Islet precursor cell (in vitro differentiated cells): Measurements from ENCODE around the gene STRN3.
A peak's percentile ranks its signal among the peaks of the same experiment; 100 is the strongest.
"Not testable (repeated sequence)": the region's sequence is repeated elsewhere in the genome, so short reads cannot be mapped to it uniquely, and the experiment has no call there.

Source experiments
- DNase-seq: peaks from one replicate; pipeline ENCODE4 v3.0.0-alpha.2; 2018

Gene STRN3, protein sequence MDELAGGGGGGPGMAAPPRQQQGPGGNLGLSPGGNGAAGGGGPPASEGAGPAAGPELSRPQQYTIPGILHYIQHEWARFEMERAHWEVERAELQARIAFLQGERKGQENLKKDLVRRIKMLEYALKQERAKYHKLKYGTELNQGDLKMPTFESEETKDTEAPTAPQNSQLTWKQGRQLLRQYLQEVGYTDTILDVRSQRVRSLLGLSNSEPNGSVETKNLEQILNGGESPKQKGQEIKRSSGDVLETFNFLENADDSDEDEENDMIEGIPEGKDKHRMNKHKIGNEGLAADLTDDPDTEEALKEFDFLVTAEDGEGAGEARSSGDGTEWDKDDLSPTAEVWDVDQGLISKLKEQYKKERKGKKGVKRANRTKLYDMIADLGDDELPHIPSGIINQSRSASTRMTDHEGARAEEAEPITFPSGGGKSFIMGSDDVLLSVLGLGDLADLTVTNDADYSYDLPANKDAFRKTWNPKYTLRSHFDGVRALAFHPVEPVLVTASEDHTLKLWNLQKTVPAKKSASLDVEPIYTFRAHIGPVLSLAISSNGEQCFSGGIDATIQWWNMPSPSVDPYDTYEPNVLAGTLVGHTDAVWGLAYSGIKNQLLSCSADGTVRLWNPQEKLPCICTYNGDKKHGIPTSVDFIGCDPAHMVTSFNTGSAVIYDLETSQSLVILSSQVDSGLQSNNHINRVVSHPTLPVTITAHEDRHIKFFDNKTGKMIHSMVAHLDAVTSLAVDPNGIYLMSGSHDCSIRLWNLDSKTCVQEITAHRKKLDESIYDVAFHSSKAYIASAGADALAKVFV

DNA sequence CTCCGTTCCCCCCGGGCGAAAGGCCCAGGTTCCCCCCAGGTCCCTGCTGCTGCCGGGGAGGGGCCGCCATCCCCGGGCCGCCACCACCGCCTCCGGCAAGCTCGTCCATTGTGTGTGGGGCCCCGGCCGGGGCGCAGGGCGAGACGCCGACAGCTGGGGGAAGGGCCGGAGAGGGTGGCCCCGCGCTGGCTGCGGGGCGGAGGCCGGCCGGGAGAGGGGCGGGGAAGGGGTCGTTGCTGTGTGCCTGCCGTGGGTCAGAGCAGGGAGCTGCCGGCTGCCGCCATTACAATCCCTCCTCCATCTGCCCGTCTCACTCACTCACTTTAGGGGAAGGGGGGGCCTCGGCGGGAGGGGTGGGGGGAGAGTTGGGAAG is at the start of gene STRN3:
Gene STRN3, minus strand, starts transcription at position 303 of the 373 bp plus-strand sequence. Its CDS starts 194 bp downstream, at position 109.
- DNase-seq, result no peak

DNA sequence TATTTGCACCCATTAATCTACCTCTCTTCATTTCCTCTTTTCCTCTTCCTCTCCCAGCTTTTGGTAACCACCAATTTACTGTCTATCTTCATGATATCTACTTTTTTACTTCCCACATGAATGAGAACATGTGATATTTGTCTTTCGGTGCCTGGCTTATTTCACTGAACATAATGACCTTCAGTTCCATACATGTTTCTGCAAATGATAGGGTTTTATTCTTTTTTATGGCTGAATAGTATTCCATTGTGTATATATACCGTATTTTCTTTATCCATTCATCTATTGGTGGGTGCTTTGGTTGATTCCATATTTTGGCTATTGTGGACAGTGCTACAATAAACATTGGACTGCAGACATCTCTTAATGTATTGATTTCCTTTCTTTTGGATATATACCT is 49.0 kb upstream of the STRN3 start:
- DNase-seq, result no peak

DNA sequence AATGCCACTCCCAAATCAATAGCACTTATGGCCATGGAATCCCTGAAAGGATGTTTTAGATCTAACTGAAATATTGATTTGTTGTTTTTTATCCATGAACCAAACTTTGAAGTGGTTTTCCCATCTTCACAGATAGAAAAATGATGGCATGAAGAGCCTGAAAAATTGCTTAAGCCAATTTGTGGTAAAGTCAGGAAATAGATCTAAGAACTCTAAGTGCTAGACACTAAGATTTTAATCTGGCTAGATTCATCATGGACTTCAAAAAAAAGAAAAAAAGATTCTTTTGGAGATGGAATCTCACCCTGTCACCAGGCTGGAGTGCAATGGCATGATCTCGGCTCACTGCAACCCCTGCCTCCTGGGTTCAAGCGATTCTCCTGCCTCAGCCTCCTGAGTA is 45.0 kb upstream of the STRN3 start:
- no peak for DNase-seq

DNA sequence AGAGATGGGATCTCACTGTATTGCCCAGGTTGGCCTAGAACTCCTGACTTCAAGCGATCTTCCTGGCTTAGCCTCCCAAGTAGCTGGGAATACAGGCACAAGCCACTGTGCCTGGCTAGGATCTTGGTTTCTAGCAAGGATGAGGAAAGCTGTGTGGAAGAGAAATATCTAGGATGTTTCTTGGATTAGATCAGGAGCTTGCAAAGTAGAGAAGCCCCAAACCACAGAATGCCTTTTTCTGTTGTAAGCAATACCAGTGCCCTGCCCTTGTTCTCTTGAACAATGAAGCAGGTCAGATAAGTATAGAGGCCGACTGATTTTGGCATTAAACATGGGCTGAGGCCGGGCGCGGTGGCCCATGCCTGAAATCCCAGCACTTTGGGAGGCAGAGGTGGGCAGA is 44.3 kb upstream of the STRN3 start:
- peak; percentile 76 for DNase-seq

DNA sequence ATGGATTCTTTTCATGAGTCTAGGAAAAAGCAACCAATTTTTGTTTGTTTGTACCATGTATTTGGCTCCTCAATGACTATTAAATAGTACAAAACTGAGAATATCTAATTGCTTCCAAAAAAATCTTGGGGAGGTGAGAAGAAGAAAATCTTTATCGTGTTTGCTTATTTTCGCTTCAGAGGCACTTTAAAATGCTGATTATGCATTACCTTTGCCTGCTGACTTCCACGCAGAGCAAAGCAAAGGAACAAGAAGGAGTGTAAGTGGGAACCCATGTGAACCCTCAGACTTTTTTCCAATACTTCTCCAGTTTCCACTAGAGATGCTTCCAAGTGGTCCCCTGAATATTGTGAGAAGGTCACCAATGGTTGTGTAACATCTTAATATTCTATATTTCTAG is 43.2 kb upstream of the STRN3 start:
- no peak for DNase-seq

DNA sequence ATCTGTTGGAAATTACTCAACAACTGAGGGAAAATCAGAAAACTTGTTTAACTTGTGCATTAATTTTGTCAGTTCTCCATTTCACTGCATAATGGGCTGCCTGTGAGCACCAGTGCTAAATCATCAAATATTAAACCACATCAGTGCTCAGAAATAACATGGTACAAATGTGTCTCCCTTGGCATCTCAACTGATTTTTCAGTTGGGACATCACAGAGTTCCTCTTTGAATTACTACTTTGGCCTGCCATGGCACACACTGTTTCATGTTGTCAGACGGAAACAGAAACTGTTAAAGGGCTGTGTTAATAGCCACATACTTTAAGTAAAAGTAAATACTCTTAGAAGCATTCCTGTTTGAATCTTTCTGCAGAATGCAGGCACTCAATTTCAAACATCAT is 42.1 kb upstream of the STRN3 start:
- no peak for DNase-seq

DNA sequence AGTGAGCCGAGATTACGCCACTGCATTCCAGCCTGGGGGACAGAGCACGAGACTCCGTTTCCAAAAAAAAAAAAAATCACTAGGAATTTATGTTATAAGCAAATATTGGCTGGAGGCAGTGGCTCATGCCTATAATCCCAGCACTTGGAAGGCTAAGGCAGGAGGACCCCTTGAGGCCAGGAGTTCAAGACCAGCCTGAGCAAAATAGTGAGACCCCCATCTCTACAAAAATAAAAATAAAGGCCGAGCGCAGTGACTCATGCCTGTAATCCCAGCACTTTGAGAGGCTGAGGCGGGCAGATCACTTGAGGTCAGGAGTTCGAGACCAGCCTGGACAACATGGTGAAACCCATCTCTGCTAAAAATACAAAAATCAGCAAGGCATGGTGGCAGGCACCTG is 36.7 kb upstream of the STRN3 start:
- not testable (repeated sequence) for DNase-seq

DNA sequence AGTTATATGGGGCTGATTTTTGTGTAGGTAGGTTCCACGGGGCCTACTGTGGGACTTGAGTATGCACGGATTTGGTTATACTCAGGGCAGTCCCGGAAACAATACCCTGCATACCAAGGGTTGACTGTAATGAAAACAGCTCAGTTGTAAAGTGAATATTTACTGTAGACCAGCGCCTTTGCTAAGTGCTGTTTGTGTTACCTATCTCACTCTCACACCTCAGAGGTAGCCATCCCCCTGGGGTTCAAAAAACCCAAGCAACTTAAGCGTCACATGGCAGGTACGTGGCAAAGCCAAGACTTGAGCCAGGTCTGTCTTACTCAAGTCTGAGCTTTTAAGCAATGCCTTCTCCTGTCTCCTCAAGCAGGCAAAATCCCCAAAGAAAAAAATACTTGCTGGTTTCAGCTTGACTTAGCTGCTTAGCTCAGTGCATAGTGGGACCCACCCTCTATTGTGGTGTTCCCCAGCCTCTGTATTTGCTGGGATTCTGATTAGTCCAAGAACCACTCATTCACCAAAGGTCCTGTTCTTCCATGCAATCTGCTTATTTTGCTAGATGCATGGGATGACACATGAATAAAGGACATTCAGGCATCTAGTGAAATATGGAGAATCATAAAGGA is 34.2 kb upstream of the STRN3 start:
- no peak for DNase-seq

DNA sequence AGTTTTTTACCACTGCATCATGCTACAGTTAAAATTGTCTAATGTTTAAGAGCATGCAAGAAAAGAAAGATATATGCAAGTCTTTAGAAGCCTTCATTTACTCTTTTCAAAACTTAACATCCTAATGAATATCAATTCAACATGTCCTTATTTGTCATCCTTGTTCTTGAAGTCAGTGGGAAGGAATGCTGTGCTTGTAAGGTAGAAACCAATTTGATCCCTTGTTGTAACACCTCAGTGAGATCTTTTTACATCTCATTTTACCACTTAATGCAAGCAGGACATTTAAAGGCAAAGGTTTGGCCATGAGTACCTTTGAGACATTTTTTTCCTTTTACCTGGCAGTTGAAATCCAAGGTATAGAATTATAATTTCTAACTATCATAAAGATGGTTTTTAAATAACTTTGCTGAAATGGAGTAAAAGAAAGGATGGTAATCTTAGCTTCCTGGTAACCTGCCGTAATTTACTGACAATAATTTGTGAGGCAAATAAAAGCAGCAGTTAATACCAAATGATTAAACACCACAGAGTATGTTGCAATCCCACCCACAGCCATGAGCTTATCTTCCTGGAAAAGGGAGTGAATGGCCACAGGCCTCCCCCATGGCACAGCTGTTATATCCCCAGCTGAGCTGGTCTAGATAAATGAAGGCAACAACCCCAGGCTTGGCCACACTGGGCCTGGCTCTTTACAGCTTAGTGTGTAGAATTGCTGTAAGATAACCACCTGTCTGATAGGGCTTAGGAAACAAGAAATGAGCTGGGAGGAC is 33.2 kb upstream of the STRN3 start:
- no peak for DNase-seq

DNA sequence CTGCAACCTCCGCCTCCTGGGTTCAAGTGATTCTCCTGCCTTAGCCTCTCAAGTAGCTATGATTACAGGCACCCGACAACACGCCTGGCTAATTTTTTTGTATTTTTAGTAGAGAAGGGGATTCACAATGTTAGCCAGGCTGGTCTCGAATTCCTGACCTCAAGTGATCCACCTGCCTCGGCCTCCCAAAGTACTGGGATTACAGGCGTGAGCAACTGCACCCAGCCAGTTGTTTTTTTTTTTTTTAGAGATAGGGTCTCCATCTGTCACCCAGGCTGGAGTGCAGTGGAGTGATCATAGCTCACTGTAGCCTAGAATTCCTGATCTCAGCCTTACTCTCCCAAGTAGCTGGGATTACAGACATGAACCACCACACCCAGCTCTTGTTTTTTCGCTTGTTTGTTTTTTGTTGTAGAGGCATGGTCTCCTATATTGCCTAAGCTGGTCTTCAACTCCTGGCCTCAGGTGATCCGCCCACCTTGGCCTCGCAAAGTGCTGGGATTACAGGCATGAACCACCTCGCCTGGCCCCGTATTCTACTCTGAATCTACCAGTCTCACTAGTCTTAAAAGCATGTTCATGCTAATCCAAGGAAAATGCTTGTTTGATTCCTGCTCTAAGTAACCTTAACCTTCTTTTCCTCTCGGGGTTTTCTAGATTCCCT is 31.7 kb upstream of the STRN3 start:
- DNase-seq, result no peak

DNA sequence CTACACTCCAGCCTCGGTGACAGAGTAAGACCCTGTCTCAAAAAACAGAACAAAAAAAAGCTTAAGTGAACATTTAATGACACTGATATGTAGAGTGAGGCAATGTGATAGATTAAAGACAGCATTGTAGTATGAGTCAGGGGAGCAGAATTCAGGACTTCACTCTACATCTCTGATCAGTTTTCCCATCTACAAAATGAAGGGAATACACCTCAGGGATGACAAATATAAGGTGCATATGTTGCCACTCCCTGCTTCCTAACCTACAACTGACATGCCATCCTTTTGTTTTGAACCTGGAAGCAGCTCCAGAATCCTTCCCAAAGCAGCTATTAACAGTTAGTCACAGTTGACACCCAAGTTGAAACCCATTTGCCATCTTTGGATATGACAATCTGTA is 30.9 kb upstream of the STRN3 start:
- no peak for DNase-seq

DNA sequence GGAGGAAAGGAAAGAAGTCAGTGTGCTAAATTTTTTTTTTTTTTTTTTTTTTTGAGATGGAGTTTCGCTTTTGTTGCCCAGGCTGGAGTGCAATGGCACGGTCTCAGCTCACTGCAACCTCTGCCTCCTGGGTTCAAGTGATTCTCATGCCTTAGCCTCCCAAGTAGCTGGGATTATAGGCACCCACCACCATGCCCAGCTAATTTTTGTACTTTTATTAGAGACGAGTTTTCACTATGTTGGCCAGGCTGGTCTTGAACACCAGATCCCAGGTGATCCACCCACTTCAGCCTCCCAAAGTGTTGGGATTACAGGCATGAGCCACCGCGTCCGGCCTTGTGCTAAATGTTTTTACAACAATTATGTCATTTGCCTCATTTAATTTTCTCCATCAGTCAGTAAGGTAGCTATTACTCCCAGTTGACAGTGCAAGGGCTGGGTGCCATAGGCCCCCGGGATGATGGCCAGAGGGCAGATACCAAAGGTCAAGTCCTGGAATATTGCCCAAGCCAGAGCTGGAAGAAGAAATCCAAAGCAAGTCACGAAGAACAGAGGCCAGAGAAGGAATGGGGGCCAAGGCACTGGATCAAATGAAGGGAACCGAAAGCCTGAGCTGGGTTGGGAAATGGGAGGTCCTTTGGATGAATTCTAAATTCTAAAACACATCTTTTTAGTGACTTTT is 26.9 kb upstream of the STRN3 start:
- DNase-seq, result not testable (repeated sequence)

DNA sequence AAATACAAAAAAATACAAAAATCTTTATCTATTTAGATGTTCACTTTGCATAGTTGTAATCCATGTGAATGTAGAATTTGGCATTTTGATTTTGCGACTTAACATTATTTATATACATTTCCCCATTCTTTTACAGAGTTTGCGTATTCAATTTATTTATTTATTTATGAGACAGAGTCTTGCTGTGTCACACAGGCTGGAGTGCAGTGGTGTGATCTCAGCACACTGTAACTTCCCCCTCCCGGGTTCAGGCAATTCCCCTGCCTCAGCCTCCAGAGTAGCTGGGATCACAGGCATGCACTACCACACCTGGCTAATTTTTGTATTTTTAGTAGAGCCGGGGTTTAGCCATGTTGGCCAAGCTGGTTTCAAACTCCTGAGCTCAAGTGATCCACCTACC is 25.3 kb upstream of the STRN3 start:
- no peak for DNase-seq

DNA sequence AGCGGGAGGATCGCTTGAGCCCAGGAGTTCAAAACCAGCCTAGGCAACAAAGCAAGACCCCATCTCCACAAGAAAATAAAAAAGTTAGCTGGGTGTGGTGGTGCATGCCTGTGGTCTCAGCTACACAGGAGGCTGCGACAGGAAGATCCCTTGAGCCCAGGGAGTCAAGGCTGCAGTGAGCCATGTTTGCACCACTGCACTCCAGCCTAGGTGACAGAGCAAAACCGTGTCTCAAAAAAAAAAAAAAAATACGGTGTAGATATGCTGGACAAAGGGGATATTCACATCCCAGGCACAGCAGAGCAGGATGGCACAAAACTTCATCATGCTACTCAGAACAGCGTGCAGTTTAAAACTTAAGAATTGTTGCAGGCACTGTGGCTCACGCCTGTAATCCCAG is 24.8 kb upstream of the STRN3 start:
- no peak for DNase-seq

DNA sequence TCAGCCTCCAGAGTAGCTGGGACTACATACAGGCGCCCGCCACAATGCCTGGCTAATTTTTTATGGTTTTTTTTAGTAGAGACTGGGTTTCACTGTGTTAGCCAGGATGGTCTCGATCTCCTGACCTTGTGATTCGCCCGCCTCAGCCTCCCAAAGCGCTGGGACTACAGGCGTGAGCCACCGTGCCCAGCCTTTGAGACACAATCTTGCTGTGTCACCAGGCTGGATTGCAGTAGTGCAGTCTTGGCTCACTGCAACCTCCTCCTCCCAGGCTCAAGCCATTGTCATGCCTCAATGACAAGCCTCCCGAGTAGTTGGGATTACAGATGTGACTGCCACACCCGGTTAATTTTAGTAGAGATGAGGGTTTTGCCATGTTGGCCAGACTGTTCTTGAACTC is 21.3 kb upstream of the STRN3 start:
- no peak for DNase-seq

DNA sequence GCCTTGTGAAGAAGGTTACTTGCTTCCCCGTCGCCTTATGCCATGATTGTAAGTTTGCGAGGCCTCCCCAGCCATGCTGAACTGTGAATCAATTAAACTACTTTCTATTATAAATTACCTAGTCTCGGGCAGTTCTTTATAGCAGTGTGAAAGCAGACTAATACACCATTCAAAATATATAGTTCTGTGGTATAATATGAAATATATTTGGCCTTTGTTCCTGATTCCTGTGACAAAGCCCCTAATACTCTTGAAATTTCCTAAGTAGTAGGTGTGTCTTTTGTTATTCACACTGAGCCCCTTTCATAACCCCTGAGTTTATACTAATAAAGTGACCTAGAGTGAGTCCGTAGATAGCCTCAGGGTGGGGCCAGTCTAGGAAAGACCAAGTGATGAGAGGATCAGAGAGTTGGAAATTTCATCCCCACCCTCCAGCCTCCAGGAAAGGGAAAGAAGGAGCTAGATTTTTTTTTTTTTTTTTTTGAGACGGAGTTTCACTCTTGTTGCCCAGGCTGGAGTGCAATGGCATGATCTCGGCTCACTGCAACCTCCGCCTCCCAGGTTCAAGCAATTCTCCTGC is 19.4 kb upstream of the STRN3 start:
- no peak for DNase-seq

DNA sequence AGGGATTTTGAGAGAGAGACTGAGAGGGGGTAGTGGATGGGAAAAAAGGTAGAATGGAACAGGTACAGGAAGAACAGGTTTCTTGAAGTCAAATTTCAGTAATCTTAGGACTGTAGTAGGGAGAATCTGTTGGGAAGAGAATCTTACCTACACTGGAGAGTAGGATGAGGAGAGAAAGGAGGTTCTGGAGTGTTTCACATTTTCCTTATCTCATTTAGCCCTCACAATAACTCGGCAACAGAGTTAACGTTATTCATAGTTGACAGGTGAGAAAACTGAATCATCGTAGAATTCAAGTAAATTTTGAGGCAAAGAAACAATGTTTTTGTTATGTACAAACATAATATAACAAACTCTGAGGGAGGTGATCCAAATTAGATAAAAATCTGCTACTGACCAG is 17.2 kb upstream of the STRN3 start:
- DNase-seq, result no peak

DNA sequence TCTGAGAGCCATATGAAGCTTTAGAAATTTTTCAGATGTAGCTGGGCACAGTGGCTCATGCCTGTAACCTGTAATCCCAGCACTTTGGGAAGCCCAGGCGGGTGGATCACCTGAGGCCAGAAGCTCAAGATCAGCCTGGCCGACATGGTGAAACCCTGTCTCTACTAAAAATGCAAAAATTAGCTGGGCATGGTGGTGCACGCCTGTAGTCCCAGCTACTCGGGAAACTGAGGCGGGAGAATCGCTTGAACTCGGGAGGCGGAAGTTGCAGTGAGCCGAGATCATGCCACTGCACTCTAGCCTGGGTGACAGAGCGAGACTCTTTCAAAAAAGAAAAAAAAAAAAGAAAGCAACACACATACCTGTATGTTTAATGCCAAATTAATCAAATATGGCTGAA is 16.7 kb upstream of the STRN3 start:
- not testable (repeated sequence) for DNase-seq

DNA sequence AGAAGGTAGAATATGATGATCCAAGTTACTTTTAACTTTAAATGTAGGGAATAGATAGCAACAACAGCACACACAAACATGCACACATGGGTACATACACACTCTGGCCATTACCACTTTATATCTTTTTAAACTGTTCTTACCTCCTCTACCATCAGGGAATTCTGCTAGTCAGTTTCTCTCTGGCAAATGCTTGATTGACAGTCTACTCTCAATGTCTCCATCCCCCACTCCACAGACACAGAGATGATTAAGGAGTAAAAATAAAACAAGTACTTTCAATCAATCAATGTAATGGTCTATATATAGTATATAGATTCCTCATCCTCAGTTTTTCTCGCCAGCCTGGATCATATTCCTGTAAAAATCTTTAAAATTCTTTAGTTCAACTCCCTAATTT is 16.1 kb upstream of the STRN3 start:
- no peak for DNase-seq

DNA sequence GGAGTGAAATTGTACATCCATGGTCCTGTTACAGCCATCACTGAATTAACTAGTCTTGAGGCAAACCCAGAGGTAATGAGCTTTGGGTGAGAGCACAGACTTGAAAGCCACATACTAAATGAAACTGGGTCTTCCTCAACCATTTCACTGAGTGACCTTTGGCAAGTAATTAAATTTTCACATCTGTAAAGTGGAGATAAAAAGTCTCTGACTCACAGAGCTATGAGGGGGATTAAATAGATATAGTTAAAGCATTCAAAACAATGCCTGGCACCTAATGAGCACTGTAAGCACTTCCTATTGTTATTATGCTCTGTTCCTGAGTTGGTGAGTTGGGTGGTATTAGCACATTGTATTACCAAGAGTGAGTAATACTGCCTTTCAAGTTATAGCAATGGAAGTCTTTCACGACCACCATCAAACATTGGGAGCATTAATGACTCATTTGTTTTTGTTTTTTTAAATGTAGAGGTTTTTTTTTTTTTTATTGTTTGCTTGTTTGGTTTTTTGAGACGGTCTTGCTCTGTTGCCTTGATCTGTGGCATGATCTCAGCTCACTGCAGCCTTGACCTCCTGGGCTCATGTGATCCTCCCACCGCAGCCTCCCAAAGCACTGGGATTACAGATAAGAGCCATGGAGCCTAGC is 12.5 kb upstream of the STRN3 start:
- no peak for DNase-seq

DNA sequence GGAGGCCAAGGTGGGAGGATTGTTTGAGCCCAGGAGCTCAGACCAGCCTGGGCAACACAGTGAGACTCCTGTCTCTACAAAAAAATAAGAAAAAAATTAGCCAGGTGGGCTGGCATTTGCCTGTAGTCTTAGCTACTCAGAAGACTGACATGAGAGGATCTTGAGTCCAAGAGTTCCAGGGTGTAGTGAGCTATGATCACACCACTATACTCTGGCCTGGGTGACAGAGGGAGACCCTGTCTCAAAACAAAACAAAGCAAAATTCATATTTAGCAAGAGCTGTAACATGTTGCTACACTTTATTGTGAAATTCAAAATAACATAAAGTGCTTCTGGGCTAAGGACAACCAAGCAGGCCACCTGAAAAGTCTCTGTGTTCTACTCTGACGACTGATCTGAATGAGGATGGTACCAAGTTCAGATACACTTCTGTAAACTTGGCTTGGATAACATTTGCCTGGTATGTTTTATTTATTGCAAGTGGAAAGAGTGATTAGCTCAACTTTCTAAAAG is 11.6 kb upstream of the STRN3 start:
- no peak for DNase-seq
